Testis (tissue), 2 donors: Measurements from ENCODE around the gene PCYOX1L.

Source experiments
- CTCF ChIP-seq, 3 experiments: fragments of 450-650 bp in 2 of 3; fragments of 200-600 bp in 1 of 3; sonication (generic) in 1 of 3; IDR thresholded peaks; one replicate each; pipeline ENCODE4 v1.5.1; 2016 to 2019; ENCODE audit warnings: antibody characterized with exemption in 3 of 3, mild to moderate bottlenecking in 2 of 3, moderate library complexity in 1 of 3
- POLR2A ChIP-seq: fragments of 450-650 bp; IDR thresholded peaks from one replicate; pipeline ENCODE4 v1.6.1; 2017; ENCODE audit warnings: antibody characterized with exemption, mild to moderate bottlenecking, moderate library complexity

- TF ChIP-seq CTCF (IDR thresholded peaks at IDR 0.05) (no peak), POLR2A (no peak)
Observed at GRCh38 chr5:149310488-149310887, 47.4 kb upstream of the PCYOX1L start.
